ENCODE results near the gene HRC. TPM values are rescaled to one million over a fixed set of nuclear protein-coding genes. Genes with fewer than 3 reads are reported as not detected.

HRC gene
- total RNA-seq, 2 donors from 2014 or later: 0.57 to 3.9 TPM

DNA sequence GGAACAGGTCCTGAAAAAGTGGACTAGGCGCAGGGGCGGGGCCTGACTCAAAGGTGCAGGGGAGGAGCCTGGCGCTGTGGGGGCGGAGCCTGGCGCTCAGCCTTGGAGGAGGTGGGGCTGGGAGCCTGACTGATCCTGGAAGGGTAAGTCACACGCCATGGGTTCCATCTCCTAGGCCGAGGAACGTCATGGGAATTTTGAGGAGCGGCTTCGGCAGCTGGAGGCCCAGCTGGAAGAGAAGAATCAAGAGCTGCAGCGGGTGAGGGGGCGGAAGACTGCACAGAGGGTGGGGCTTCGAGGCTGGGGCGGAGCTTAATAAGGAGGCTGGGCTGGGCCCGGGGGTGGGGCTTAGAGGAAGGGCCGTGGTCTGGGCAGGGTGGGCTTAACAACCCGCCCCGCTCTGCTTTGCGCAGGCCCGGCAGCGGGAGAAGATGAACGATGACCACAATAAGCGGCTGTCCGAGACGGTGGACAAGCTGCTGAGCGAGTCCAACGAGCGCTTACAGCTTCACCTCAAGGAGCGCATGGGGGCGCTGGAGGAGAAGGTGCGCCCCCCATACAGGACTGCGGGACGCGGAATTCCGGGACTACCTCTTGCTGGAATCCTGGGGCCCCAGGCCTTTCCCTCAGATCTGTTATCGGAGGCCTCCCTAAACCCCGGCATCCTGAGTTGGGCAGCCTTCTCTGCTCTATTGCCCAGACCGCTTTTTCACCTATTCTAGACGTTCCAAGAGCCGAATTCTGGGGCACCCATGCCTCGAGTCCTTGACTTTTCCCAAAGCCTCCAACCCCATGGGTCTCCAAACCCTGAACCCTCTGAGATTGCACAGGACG lies 21.4 kb downstream of the HRC start:
- Histone ChIP-seq H3K4me3 (ENCODE audit: low read length) (no peak overlapping the region), H3K9ac (ENCODE audit: extremely low read depth, low read length, poor library complexity, severe bottlenecking) (no peak overlapping the region), H3K4me1 (ENCODE audit: control insufficient read depth, insufficient read depth, low read length) (no peaks in the 10 kb centered on the region), H3K27ac (ENCODE audit: low read depth, low read length) (no peak overlapping the region), H3K36me3 (ENCODE audit: control insufficient read depth, insufficient read depth, low read length) (no peaks in the 10 kb centered on the region), H3K27me3 (ENCODE audit: control insufficient read depth, insufficient read depth, low read length, poor library complexity, severe bottlenecking) (no peaks in the 10 kb centered on the region), H3K9me3 (ENCODE audit: control insufficient read depth, low read length) (no peaks in the 10 kb centered on the region)
- WGBS, 2 experiments (ENCODE audit: insufficient coverage in 1 of 2, insufficient read length in 1 of 2): 93 to 96% methylated on average over 36 to 42 of the region's 42 CpGs
- peak overlapping the region; percentile 55 for H3K4me3 Mint-ChIP-seq
- H3K36me3 Mint-ChIP-seq (ENCODE audit: low read depth): peaks cover 4% of the 10 kb centered on the region
- TF ChIP-seq, protein P1, sequence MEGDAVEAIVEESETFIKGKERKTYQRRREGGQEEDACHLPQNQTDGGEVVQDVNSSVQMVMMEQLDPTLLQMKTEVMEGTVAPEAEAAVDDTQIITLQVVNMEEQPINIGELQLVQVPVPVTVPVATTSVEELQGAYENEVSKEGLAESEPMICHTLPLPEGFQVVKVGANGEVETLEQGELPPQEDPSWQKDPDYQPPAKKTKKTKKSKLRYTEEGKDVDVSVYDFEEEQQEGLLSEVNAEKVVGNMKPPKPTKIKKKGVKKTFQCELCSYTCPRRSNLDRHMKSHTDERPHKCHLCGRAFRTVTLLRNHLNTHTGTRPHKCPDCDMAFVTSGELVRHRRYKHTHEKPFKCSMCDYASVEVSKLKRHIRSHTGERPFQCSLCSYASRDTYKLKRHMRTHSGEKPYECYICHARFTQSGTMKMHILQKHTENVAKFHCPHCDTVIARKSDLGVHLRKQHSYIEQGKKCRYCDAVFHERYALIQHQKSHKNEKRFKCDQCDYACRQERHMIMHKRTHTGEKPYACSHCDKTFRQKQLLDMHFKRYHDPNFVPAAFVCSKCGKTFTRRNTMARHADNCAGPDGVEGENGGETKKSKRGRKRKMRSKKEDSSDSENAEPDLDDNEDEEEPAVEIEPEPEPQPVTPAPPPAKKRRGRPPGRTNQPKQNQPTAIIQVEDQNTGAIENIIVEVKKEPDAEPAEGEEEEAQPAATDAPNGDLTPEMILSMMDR (conservative IDR thresholded peaks at IDR 0.05): no peak
- peaks cover 3% of the 10 kb centered on the region for H3K4me1 Mint-ChIP-seq
- H3K27ac Mint-ChIP-seq: peak overlapping the region; percentile 84
- peak; percentile 95 for DNase-seq
- H3K27me3 Mint-ChIP-seq (ENCODE audit: insufficient read depth): peaks cover 24% of the 10 kb centered on the region
- peaks cover 2% of the 10 kb centered on the region for H3K9me3 Mint-ChIP-seq

DNA sequence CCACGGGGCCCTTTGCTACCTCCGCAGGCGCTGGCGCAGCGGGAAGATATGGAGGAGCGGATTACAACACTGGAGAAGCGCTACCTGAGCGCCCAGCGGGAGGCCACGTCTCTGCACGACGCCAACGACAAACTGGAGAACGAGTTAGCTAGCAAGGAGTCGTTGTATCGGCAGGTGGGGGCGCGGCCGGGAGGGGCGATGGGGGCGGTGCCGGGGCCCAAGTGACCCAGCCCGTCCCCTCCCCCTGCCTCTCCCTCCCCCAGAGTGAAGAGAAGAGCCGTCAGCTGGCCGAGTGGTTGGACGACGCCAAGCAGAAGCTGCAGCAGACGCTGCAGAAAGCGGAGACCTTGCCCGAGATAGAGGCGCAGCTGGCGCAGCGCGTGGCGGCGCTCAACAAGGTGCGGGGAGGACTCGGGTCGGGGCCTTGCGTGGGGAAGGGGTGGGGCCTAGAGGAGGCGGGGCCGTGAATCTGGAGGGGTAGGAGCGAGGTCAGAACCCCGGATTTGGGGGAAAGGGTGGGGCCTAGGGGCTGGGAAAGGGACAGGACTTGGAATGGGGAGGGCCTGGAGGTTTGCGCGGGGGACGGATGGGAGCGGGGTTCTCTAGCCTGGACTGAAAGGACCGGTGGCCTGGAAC lies 22.1 kb downstream of the HRC start:
- TF ChIP-seq, protein P1 (conservative IDR thresholded peaks at IDR 0.05): no peak
- H3K27me3 Mint-ChIP-seq (ENCODE audit: insufficient read depth): peaks cover 27% of the 10 kb centered on the region
- no peak overlapping the region for H3K27ac ChIP-seq (ENCODE audit: low read depth, low read length)
- peaks cover 4% of the 10 kb centered on the region for H3K36me3 Mint-ChIP-seq (ENCODE audit: low read depth)
- peaks cover 2% of the 10 kb centered on the region for H3K9me3 Mint-ChIP-seq
- H3K4me1 Mint-ChIP-seq: peaks cover 3% of the 10 kb centered on the region
- H3K27me3 ChIP-seq (ENCODE audit: control insufficient read depth, insufficient read depth, low read length, poor library complexity, severe bottlenecking): no peaks in the 10 kb centered on the region
- peak overlapping the region; percentile 55 for H3K4me3 Mint-ChIP-seq
- H3K36me3 ChIP-seq (ENCODE audit: control insufficient read depth, insufficient read depth, low read length): no peaks in the 10 kb centered on the region
- no peak overlapping the region for H3K9ac ChIP-seq (ENCODE audit: extremely low read depth, low read length, poor library complexity, severe bottlenecking)
- no peaks in the 10 kb centered on the region for H3K4me1 ChIP-seq (ENCODE audit: control insufficient read depth, insufficient read depth, low read length)
- DNase-seq: peak; percentile 90
- no peaks in the 10 kb centered on the region for H3K9me3 ChIP-seq (ENCODE audit: control insufficient read depth, low read length)
- no peak overlapping the region for H3K4me3 ChIP-seq (ENCODE audit: low read length)
- 76 to 90% methylated on average over 27 to 49 of the region's 49 CpGs for WGBS, 2 experiments (ENCODE audit: insufficient coverage in 1 of 2, insufficient read length in 1 of 2)
- peak overlapping the region; percentile 84 for H3K27ac Mint-ChIP-seq

DNA sequence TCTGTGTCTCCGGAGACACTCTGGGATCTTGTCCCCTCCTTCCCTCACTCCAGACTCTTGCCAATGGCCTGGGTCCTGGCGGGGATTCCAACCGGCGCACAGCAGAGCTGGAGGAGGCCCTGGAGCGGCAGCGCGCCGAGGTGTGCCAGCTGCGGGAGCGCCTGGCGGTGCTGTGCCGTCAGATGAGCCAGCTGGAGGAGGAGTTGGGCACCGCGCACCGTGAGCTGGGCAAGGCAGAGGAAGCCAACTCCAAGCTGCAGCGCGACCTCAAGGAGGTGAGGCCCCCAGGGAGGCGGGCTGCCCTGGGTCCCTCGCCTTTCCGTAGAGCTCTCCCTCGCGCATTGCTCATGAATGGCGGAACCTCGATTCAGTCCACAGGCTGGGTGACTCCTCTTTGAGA lies 24.9 kb downstream of the HRC start:
- Histone ChIP-seq H3K9me3 (ENCODE audit: control insufficient read depth, low read length) (no peaks in the 10 kb centered on the region), H3K27ac (ENCODE audit: low read depth, low read length) (no peak overlapping the region), H3K4me1 (ENCODE audit: control insufficient read depth, insufficient read depth, low read length) (no peaks in the 10 kb centered on the region), H3K9ac (ENCODE audit: extremely low read depth, low read length, poor library complexity, severe bottlenecking) (no peak overlapping the region), H3K4me3 (ENCODE audit: low read length) (no peak overlapping the region), H3K36me3 (ENCODE audit: control insufficient read depth, insufficient read depth, low read length) (no peaks in the 10 kb centered on the region), H3K27me3 (ENCODE audit: control insufficient read depth, insufficient read depth, low read length, poor library complexity, severe bottlenecking) (no peaks in the 10 kb centered on the region)
- Mint-ChIP-seq H3K36me3 (ENCODE audit: low read depth) (no peaks in the 10 kb centered on the region), H3K27ac (no peak overlapping the region), H3K4me3 (no peak overlapping the region), H3K9me3 (no peaks in the 10 kb centered on the region), H3K4me1 (peaks cover 3% of the 10 kb centered on the region), H3K27me3 (ENCODE audit: insufficient read depth) (peaks cover 35% of the 10 kb centered on the region)
- DNase-seq: no peak
- TF ChIP-seq, protein P1 (conservative IDR thresholded peaks at IDR 0.05): no peak
- 91 to 94% methylated on average over 14 to 24 of the region's 24 CpGs for WGBS, 2 experiments (ENCODE audit: insufficient coverage in 1 of 2, insufficient read length in 1 of 2)
